ENCODE results near the gene DNAJC24. TPM values are rescaled to one million over a fixed set of nuclear protein-coding genes. Genes with fewer than 3 reads are reported as not detected.

DNAJC24 gene
- total and polyA plus RNA-seq, 9 of the 15 experiments (the other 6 are each of a cell fraction or from before 2014, with no cell fraction given): 12.2 to 31.9 (median 16.9) TPM

DNA sequence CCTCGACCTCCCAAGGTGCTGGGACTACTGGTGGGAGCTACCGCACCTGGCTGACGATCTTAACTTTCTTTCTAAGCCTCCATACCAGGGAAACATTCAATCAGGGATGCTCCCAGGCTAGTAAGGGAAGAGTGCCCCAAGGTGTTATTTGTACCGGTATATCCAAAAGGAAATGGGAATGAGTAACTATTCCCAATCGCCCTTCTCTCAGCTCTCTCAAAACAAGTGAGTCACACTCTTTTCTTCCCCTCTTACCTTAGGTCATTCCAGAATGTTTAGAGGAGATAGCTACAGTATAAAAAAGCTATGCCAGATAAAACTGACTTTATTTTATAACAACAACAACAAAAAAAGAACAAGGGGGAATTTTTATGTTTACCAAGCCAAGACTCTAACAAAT is 13.8 kb upstream of the DNAJC24 start (continued):
- TF ChIP-seq, protein P1, sequence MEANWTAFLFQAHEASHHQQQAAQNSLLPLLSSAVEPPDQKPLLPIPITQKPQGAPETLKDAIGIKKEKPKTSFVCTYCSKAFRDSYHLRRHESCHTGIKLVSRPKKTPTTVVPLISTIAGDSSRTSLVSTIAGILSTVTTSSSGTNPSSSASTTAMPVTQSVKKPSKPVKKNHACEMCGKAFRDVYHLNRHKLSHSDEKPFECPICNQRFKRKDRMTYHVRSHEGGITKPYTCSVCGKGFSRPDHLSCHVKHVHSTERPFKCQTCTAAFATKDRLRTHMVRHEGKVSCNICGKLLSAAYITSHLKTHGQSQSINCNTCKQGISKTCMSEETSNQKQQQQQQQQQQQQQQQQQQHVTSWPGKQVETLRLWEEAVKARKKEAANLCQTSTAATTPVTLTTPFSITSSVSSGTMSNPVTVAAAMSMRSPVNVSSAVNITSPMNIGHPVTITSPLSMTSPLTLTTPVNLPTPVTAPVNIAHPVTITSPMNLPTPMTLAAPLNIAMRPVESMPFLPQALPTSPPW (CRISPR knock-in tag; IDR thresholded peaks at IDR 0.05): no peak
- TF ChIP-seq POLR3G (IDR thresholded peaks at IDR 0.05; ENCODE audit: extremely low read depth, insufficient read length, insufficient replicate concordance): no peak

GRCh38 chr11:31361743-31362142 is 7.9 kb upstream of the DNAJC24 start:
- no peaks in the 10 kb centered on the region for H3K36me3 ChIP-seq (ENCODE audit: control insufficient read depth, insufficient read depth, low read length)
- FAIRE-seq: no peak
- no peak overlapping the region for H3K27ac ChIP-seq (ENCODE audit: extremely low read depth, low read depth, low read length)
- no peaks in the 10 kb centered on the region for H3K9me1 ChIP-seq (ENCODE audit: control insufficient read depth, insufficient read depth, low read length)
- no peak overlapping the region for H3K9ac ChIP-seq (ENCODE audit: insufficient read depth in 1 of 2, low read depth in 2 of 2, low read length in 2 of 2)
- H3K4me3 ChIP-seq: no peak overlapping the region
- no peak overlapping the region for H3K4me2 ChIP-seq (ENCODE audit: insufficient read depth, low read length)
- no peaks in the 10 kb centered on the region for H3K4me1 ChIP-seq (replicated peaks in 1 of 2; ENCODE audit: control insufficient read depth in 2 of 2, insufficient read depth in 2 of 2, low read length in 2 of 2)
- no peak overlapping the region for H2AFZ ChIP-seq (ENCODE audit: low read depth, low read length)
- ChIA-PET CTCF (ENCODE audit: low intra/inter-chr PET ratio) (no interaction called here), POLR2A (interaction anchor here (0.7 kb wide), 1 partner anchor 9 kb away, joined by 4 read pairs; no protein-coding TSS in a partner anchor)
- H4K20me1 ChIP-seq (replicated peaks; ENCODE audit: control insufficient read depth, insufficient read depth, low read length): no peaks in the 10 kb centered on the region
- H3K9me3 ChIP-seq (replicated peaks; ENCODE audit: control insufficient read depth, insufficient read depth, low read depth, low read length): no peaks in the 10 kb centered on the region
- intact Hi-C loops (cut with micrococcal nuclease) (no loop called here), in situ Hi-C loops (cut with MboI) (no loop called here)
- ATAC-seq: no peak
- H3K79me2 ChIP-seq (ENCODE audit: control insufficient read depth, insufficient read depth, low read length): no peaks in the 10 kb centered on the region
- no peaks in the 10 kb centered on the region; a peak in 1 of 5 replicates for H3K27me3 ChIP-seq (ENCODE audit: control insufficient read depth in 2 of 2, insufficient read depth in 2 of 2, low read length in 2 of 2)
- no peak for DNase-seq (ENCODE audit: extremely low read depth in 1 of 4, low spot score in 3 of 4)
- no TSS peak for BruUV-seq (replicated peaks)
- WGBS (ENCODE audit: insufficient coverage, low coverage, missing lambda C conversion rate): 0% methylated on average over 4 of the region's 4 CpGs
- TF ChIP-seq SPI1 (IDR thresholded peaks at IDR 0.05; ENCODE audit: borderline replicate concordance, low read depth, low read length): no peak
- no peak for TF ChIP-seq ZNF76 (CRISPR knock-in tag; IDR thresholded peaks at IDR 0.05; ENCODE audit: borderline replicate concordance)
- TF ChIP-seq ZNF75A (CRISPR knock-in tag; IDR thresholded peaks at IDR 0.05): no peak
- TF ChIP-seq DMBX1 (CRISPR knock-in tag; IDR thresholded peaks at IDR 0.05; ENCODE audit: borderline replicate concordance): no peak
- no peak for TF ChIP-seq STAT6 (CRISPR knock-in tag; IDR thresholded peaks at IDR 0.05)
- TF ChIP-seq FOXK2 (conservative IDR thresholded peaks at IDR 0.05 in 1 of 2, IDR thresholded peaks at IDR 0.05 in 1 of 2; ENCODE audit: low read depth in 2 of 2): no peak
- TF ChIP-seq ZBTB8A (IDR thresholded peaks at IDR 0.05; ENCODE audit: partially characterized antibody): no peak
- no peak for TF ChIP-seq ZNF253 (CRISPR knock-in tag; conservative IDR thresholded peaks at IDR 0.05)
- TF ChIP-seq BACH1 (tag; IDR thresholded peaks at IDR 0.05): no peak
- TF ChIP-seq PRDM10 (IDR thresholded peaks at IDR 0.05; ENCODE audit: partially characterized antibody): no peak
- no peak for TF ChIP-seq ZNF133 (CRISPR knock-in tag; IDR thresholded peaks at IDR 0.05)

All from K562 (cell line).